ENCODE measurements around the gene RASD1.
"Not testable (repeated sequence)": the region's sequence is repeated elsewhere in the genome, so short reads cannot be mapped to it uniquely, and the experiment has no call there.

Gene RASD1

GRCh38 chr17:17469996-17470395 lies 26.2 kb downstream of the RASD1 start:
- no peak for DNase-seq (ENCODE audit: low read depth in 2 of 2)

- no peak for DNase-seq (ENCODE audit: low read depth in 2 of 2)
These were observed 26.8 kb downstream of the RASD1 start for GRCh38 chr17:17469358-17469757.

GRCh38 chr17:17468217-17469010 lies 27.8 kb downstream of the RASD1 start:
- DNase-seq (ENCODE audit: low read depth in 2 of 2): no peak

GRCh38 chr17:17467720-17468119 lies 28.5 kb downstream of the RASD1 start:
- no peak for DNase-seq (ENCODE audit: low read depth in 2 of 2)

- DNase-seq (ENCODE audit: low read depth in 2 of 2): no peak
These were observed 29.2 kb downstream of the RASD1 start for GRCh38 chr17:17467016-17467415.

- no peak for DNase-seq (ENCODE audit: low read depth in 2 of 2)
These were observed 29.7 kb downstream of the RASD1 start for GRCh38 chr17:17466511-17466910.

GRCh38 chr17:17465878-17466277 lies 30.3 kb downstream of the RASD1 start:
- DNase-seq (ENCODE audit: low read depth in 2 of 2): not testable (repeated sequence)

- no peak for DNase-seq (ENCODE audit: low read depth in 2 of 2)
These were observed 32.4 kb downstream of the RASD1 start for GRCh38 chr17:17463821-17464220.

GRCh38 chr17:17462048-17462824 lies 34.0 kb downstream of the RASD1 start:
- no peak for DNase-seq (ENCODE audit: low read depth in 2 of 2)

- DNase-seq (ENCODE audit: low read depth in 2 of 2): no peak
These were observed 36.2 kb downstream of the RASD1 start for GRCh38 chr17:17460038-17460437.

- DNase-seq (ENCODE audit: low read depth in 2 of 2): no peak
These were observed 38.5 kb downstream of the RASD1 start for GRCh38 chr17:17457680-17458079.

- no peak for DNase-seq (ENCODE audit: low read depth in 2 of 2)
These were observed 39.9 kb downstream of the RASD1 start for GRCh38 chr17:17456251-17456650.

- no peak for DNase-seq (ENCODE audit: low read depth in 2 of 2)
These were observed 41.0 kb downstream of the RASD1 start for GRCh38 chr17:17455173-17455572.

GRCh38 chr17:17454700-17455099 lies 41.5 kb downstream of the RASD1 start:
- not testable (repeated sequence) for DNase-seq (ENCODE audit: low read depth in 2 of 2)

- no peak for DNase-seq (ENCODE audit: low read depth in 2 of 2)
These were observed 41.9 kb downstream of the RASD1 start for GRCh38 chr17:17454276-17454675.

GRCh38 chr17:17453088-17453487 lies 43.1 kb downstream of the RASD1 start:
- no peak for DNase-seq (ENCODE audit: low read depth in 2 of 2)

GRCh38 chr17:17448723-17449122 lies 47.5 kb downstream of the RASD1 start:
- no peak for DNase-seq (ENCODE audit: low read depth in 2 of 2)

- no peak for DNase-seq (ENCODE audit: low read depth in 2 of 2)
These were observed 48.1 kb downstream of the RASD1 start for GRCh38 chr17:17448076-17448475.

GRCh38 chr17:17447264-17447663 lies 48.9 kb downstream of the RASD1 start:
- DNase-seq (ENCODE audit: low read depth in 2 of 2): no peak

GRCh38 chr17:17446666-17447155 lies 49.5 kb downstream of the RASD1 start:
- no peak for DNase-seq (ENCODE audit: low read depth in 2 of 2)

- DNase-seq (ENCODE audit: low read depth in 2 of 2): no peak
These were observed 50.1 kb downstream of the RASD1 start for GRCh38 chr17:17445925-17446665.

- no peak for DNase-seq (ENCODE audit: low read depth in 2 of 2)
These were observed 50.8 kb downstream of the RASD1 start for GRCh38 chr17:17445296-17445924.

All from stimulated activated CD4-positive, alpha-beta T cell treated with anti-CD3 and anti-CD28 coated beads, Interleukin-4, amount 100 ng/mL, for 48 hours (primary cell).